Measurements from ENCODE around the gene PLEKHG2. TPM values are rescaled to one million over a fixed set of nuclear protein-coding genes. Genes with fewer than 3 reads are reported as not detected.

Gene PLEKHG2
- polyA plus RNA-seq, 2 of the 4 experiments (the other 2 are of a cell fraction): 21.6 to 41.7 TPM

DNA sequence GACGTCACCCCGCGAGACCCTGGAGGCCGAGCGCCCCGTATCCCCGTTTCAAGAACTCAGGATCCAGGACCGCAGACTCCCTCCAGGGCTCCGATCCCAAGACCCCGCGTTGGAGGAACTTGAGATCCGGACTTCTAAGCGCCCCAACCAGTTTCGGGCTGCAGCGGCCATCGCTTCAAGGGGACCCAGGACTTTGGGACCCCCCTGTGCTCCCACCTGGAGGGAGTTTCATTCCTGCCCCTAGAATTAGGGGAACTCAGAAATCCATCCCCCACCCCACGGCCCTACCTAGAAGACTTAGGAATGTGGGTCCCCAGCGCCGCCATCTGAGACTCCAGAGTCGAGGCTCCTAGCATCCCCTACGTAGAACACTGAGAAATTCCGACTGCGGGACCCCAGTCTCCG, 400 bp downstream of the PLEKHG2 start (continued):
- TF ChIP-seq, protein P1, sequence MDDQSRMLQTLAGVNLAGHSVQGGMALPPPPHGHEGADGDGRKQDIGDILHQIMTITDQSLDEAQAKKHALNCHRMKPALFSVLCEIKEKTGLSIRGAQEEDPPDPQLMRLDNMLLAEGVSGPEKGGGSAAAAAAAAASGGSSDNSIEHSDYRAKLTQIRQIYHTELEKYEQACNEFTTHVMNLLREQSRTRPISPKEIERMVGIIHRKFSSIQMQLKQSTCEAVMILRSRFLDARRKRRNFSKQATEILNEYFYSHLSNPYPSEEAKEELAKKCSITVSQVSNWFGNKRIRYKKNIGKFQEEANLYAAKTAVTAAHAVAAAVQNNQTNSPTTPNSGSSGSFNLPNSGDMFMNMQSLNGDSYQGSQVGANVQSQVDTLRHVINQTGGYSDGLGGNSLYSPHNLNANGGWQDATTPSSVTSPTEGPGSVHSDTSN (IDR thresholded peaks at IDR 0.05): no peak
- TF ChIP-seq CBX8 (IDR thresholded peaks at IDR 0.05) (no peak), RAD21 (conservative IDR thresholded peaks at IDR 0.05 in 1 of 2, IDR thresholded peaks at IDR 0.05 in 1 of 2) (no peak), CBX2 (IDR thresholded peaks at IDR 0.05; ENCODE audit: borderline replicate concordance, low read depth) (no peak), ZNF302 (CRISPR knock-in tag; IDR thresholded peaks at IDR 0.05) (no peak), CHD4 (IDR thresholded peaks at IDR 0.05; ENCODE audit: borderline replicate concordance) (no peak), ZFP36 (IDR thresholded peaks at IDR 0.05; ENCODE audit: borderline replicate concordance, partially characterized antibody) (no peak), PHF8 (IDR thresholded peaks at IDR 0.05; ENCODE audit: borderline replicate concordance, low read depth) (0 out of 2 replicates have a peak, but pooled peaks have one; percentile 8), JUNB (IDR thresholded peaks at IDR 0.05) (no peak), EHF (CRISPR knock-in tag; IDR thresholded peaks at IDR 0.05) (no peak), CHD2 (IDR thresholded peaks at IDR 0.05; ENCODE audit: low read length, partially characterized antibody) (peak; percentile 0), ZC3H11A (IDR thresholded peaks at IDR 0.05) (no peak), RNF2 (IDR thresholded peaks at IDR 0.05; ENCODE audit: borderline replicate concordance, low read depth) (no peak), GATA3 (IDR thresholded peaks at IDR 0.05; ENCODE audit: borderline replicate concordance) (no peak), FOSB (CRISPR knock-in tag; IDR thresholded peaks at IDR 0.05) (no peak), EP300 (IDR thresholded peaks at IDR 0.05) (no peak), RARB (CRISPR knock-in tag; IDR thresholded peaks at IDR 0.05) (no peak), KDM5A (IDR thresholded peaks at IDR 0.05) (0 out of 2 replicates have a peak, but pooled peaks have one; percentile 50), TFCP2L1 (CRISPR knock-in tag; IDR thresholded peaks at IDR 0.05) (no peak), HOXA7 (CRISPR knock-in tag; IDR thresholded peaks at IDR 0.05) (no peak), POLR2A (IDR thresholded peaks at IDR 0.05; ENCODE audit: low read length) (no peak)
- TF ChIP-seq, protein P2, sequence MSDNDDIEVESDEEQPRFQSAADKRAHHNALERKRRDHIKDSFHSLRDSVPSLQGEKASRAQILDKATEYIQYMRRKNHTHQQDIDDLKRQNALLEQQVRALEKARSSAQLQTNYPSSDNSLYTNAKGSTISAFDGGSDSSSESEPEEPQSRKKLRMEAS (IDR thresholded peaks at IDR 0.05): no peak; the same call in 1 of the 2 replicates
- TF ChIP-seq, protein P3, sequence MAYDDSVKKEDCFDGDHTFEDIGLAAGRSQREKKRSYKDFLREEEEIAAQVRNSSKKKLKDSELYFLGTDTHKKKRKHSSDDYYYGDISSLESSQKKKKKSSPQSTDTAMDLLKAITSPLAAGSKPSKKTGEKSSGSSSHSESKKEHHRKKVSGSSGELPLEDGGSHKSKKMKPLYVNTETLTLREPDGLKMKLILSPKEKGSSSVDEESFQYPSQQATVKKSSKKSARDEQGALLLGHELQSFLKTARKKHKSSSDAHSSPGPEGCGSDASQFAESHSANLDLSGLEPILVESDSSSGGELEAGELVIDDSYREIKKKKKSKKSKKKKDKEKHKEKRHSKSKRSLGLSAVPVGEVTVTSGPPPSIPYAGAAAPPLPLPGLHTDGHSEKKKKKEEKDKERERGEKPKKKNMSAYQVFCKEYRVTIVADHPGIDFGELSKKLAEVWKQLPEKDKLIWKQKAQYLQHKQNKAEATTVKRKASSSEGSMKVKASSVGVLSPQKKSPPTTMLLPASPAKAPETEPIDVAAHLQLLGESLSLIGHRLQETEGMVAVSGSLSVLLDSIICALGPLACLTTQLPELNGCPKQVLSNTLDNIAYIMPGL (CRISPR knock-in tag; IDR thresholded peaks at IDR 0.05; ENCODE audit: borderline replicate concordance): 0 out of 2 replicates have a peak, but pooled peaks have one; percentile 4
- TF ChIP-seq, protein P4, sequence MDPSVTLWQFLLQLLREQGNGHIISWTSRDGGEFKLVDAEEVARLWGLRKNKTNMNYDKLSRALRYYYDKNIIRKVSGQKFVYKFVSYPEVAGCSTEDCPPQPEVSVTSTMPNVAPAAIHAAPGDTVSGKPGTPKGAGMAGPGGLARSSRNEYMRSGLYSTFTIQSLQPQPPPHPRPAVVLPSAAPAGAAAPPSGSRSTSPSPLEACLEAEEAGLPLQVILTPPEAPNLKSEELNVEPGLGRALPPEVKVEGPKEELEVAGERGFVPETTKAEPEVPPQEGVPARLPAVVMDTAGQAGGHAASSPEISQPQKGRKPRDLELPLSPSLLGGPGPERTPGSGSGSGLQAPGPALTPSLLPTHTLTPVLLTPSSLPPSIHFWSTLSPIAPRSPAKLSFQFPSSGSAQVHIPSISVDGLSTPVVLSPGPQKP (IDR thresholded peaks at IDR 0.05; ENCODE audit: low read depth, low read length): no peak

DNA sequence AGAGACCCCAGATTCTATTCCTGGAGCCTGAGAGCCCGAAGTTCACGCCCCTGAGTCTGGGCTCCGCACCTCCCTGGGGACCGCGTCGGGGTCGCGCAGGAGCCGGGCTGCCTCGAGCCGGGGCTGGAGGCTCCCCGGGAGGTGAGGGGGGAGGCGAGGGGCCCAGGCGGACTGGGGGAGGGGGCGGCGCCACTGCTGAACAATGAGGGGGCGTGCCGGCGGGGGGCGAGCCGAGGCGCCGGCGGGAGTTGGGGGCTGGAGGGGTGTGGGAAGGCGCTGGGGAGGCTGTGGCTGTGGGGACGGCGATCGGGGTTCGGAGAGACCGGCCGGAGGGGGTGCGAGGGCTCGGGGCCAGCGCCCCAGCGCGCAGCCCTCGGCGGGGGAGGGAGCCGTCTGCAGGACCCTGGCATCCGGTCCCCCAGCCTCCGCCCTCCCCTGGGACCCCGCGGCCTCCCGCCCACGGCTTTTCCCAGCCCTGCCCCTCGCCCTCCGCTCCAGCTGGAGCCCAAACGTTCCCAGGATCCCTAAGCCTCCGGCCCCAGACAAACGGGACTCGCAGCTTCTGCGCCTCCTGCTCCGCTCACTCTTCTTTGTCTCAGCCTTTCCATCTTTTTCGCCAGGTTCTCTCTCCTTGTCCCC, 922 bp downstream of the PLEKHG2 start:
- ChIA-PET CTCF (interaction anchor here (0.6 to 23.5 kb wide), 15 partner anchors 13 to 130 kb away, joined by 3 to 457 read pairs (median 6); partner anchors contain the start of genes EID2B, MED29, PAF1 and RPS16), POLR2A (interaction anchor here (0.9 to 4.7 kb wide), 10 partner anchors 9 to 119 kb away, joined by 3 to 102 read pairs (median 6); partner anchors contain the start of genes EID2B, MED29, PAF1 and RPS16)
- TF ChIP-seq EP300 (IDR thresholded peaks at IDR 0.05): no peak; a peak in 1 of 5 replicates
- TF ChIP-seq NFE2L2 (conservative IDR thresholded peaks at IDR 0.05; ENCODE audit: low read length): no peak
- no peak for TF ChIP-seq EHF (CRISPR knock-in tag; IDR thresholded peaks at IDR 0.05)
- no peak for TF ChIP-seq CBX2 (IDR thresholded peaks at IDR 0.05; ENCODE audit: borderline replicate concordance, low read depth)
- TF ChIP-seq, protein P2 (IDR thresholded peaks at IDR 0.05): no peak
- peak; percentile 37; the same call in 1 of the 2 replicates for TF ChIP-seq POLR2A (IDR thresholded peaks at IDR 0.05; ENCODE audit: low read length)
- no peak for TF ChIP-seq NR3C1 (IDR thresholded peaks at IDR 0.05)
- no peak for TF ChIP-seq POLR2AphosphoS2 (conservative IDR thresholded peaks at IDR 0.05; ENCODE audit: low read length)
- no peak for TF ChIP-seq RAD21 (conservative IDR thresholded peaks at IDR 0.05 in 1 of 2, IDR thresholded peaks at IDR 0.05 in 1 of 2)
- TF ChIP-seq JUN (IDR thresholded peaks at IDR 0.05): peak; percentile 22 to 50; a peak in 1 of 5 replicates
- TF ChIP-seq, protein P5, sequence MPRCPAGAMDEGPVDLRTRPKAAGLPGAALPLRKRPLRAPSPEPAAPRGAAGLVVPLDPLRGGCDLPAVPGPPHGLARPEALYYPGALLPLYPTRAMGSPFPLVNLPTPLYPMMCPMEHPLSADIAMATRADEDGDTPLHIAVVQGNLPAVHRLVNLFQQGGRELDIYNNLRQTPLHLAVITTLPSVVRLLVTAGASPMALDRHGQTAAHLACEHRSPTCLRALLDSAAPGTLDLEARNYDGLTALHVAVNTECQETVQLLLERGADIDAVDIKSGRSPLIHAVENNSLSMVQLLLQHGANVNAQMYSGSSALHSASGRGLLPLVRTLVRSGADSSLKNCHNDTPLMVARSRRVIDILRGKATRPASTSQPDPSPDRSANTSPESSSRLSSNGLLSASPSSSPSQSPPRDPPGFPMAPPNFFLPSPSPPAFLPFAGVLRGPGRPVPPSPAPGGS (IDR thresholded peaks at IDR 0.05): no peak
- no peak for TF ChIP-seq EHMT2 (IDR thresholded peaks at IDR 0.05; ENCODE audit: low read depth)
- TF ChIP-seq NPAS2 (CRISPR knock-in tag; IDR thresholded peaks at IDR 0.05; ENCODE audit: borderline replicate concordance): no peak
- Histone ChIP-seq H3K4me2 (peak overlapping the region; percentile 89), H3K9me3 (no peaks in the 10 kb centered on the region), H3K4me3 (peak overlapping the region; percentile 67), H3K4me1 (peaks cover 40% of the 10 kb centered on the region), H3K27ac (peak overlapping the region; percentile 89 to 94)
- FAIRE-seq (no peak), ATAC-seq (peak; percentile 1; a peak in 4 of 6 replicates), DNase-seq (ENCODE audit: low read depth in 1 of 2, low spot score in 1 of 2) (peak; percentile 67 to 74)
- 4% methylated on average over 29 of the region's 54 CpGs for WGBS (ENCODE audit: missing lambda C conversion rate)

Data from A549 (cell line).